Spinal cord (tissue), 4 donors: ENCODE data around the gene ZC3H7B. TPM values are rescaled to one million over a fixed set of nuclear protein-coding genes. Genes with fewer than 3 reads are reported as not detected.

Source experiments
- polyA plus RNA-seq, 2 donors: library from polyadenylated mRNA; unstranded; fragments of 120-200 nt; gene quantifications; one replicate each; pipeline ENCODE4 v1.2.1, GENCODE V29; 2013; ENCODE audit not compliant: insufficient read length in 2 of 2
- small RNA-seq: library from RNA; depleted of rRNA; stranded (forward); fragments of <200 nt; gene quantifications from one replicate; pipeline ENCODE3, GENCODE V24; 2014; ENCODE audit warnings: low replicate concordance
- total RNA-seq, 2 donors: library from RNA; depleted of rRNA in 1 of 2; stranded (reverse); fragments of 120-200 nt in 1 of 2; fragments of >200 nt in 1 of 2; gene quantifications; one replicate each; pipeline versions ENCODE4 v1.2.3 to v1.2.4, GENCODE V29; 2013 to 2014

The ZC3H7B gene
- total and polyA plus RNA-seq, 4 donors, result 41.6 to 108 (median 82.4) TPM

Small RNA genes within 50 kb of the gene (small RNA-seq; reads per million reads assigned to genes)
- gene MIR6889 (not detected), gene RNU6-495P (not detected)

Other genes starting within 250 kb of the ZC3H7B start
- gene EP300, start 208.9 kb upstream of the ZC3H7B start, total RNA-seq, result 10 to 100 TPM; 46.9 to 67.3 TPM
- gene EP300, start 208.9 kb upstream of the ZC3H7B start, polyA plus RNA-seq, result 10 to 100 TPM; 41.0 to 42.5 TPM
- 10 to 100 TPM; 17.1 to 26.1 TPM for gene L3MBTL2, start 96.2 kb upstream of the ZC3H7B start, total RNA-seq
- 10 to 100 TPM; 30.6 to 32.2 TPM for gene L3MBTL2, start 96.2 kb upstream of the ZC3H7B start, polyA plus RNA-seq
- gene CHADL, start 60.6 kb upstream of the ZC3H7B start, total RNA-seq, result 10 to 100 TPM; 23.2 to 38.2 TPM
- 10 to 100 TPM; 36.7 to 48.2 TPM for gene CHADL, start 60.6 kb upstream of the ZC3H7B start, polyA plus RNA-seq
- gene RANGAP1, start 15.3 kb upstream of the ZC3H7B start, total RNA-seq, result 10 to 100 TPM; 29.9 to 35.2 TPM
- 100 to 1,000 TPM in 1 of 2 donors, 10 to 100 TPM in 1; 90.6 to 106 TPM for gene RANGAP1, start 15.3 kb upstream of the ZC3H7B start, polyA plus RNA-seq
- gene TEF, start 80.4 kb downstream of the ZC3H7B start, total RNA-seq, result 10 to 100 TPM; 11.9 to 18.0 TPM
- 10 to 100 TPM; 12.8 to 13.1 TPM for gene TEF, start 80.4 kb downstream of the ZC3H7B start, polyA plus RNA-seq
- gene TOB2, start 145.3 kb downstream of the ZC3H7B start, total RNA-seq, result 10 to 100 TPM; 17.1 to 34.0 TPM
- gene TOB2, start 145.3 kb downstream of the ZC3H7B start, polyA plus RNA-seq, result 10 to 100 TPM; 43.7 to 45.5 TPM
- gene PHF5A, start 167.2 kb downstream of the ZC3H7B start, total RNA-seq, result 10 to 100 TPM; 30.0 to 48.8 TPM
- 10 to 100 TPM; 43.0 to 46.3 TPM for gene PHF5A, start 167.2 kb downstream of the ZC3H7B start, polyA plus RNA-seq
- 100 to 1,000 TPM; 101 to 113 TPM for gene ACO2, start 167.6 kb downstream of the ZC3H7B start, total RNA-seq
- gene ACO2, start 167.6 kb downstream of the ZC3H7B start, polyA plus RNA-seq, result 100 to 1,000 TPM; 181 to 183 TPM
- 10 to 100 TPM; 17.9 to 33.2 TPM for gene POLR3H, start 242.9 kb downstream of the ZC3H7B start, total RNA-seq
- 10 to 100 TPM; 82.6 to 91.5 TPM for gene POLR3H, start 242.9 kb downstream of the ZC3H7B start, polyA plus RNA-seq